ENCODE measurements around the gene ZNF638.
A peak's percentile ranks its signal among the peaks of the same experiment; 100 is the strongest.

ZNF638 gene

DNA sequence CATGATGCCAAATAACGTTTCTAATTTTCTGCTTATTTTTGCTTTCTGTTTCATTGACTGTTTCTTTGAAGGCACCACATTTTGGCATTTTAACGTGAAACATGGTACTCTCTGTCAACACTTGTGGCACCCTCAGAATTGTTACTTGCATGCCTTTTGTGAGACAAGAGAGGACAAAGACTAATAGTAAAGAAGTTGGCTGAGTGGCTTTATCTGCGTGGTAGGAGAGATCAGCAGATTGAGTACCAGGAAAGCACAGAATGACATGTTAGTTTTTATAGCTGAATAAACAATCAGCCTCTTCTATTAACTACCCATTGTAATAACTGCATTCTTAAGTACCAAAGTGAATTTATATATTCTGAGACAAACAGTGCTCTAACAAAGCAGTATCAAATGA, 8.6 kb downstream of the ZNF638 start:
- no peaks in the 10 kb centered on the region for H3F3A ChIP-seq (ENCODE audit: low read depth)
- no peak overlapping the region for H2AFZ ChIP-seq (ENCODE audit: low read length)
- no peak overlapping the region for H3K9ac ChIP-seq (ENCODE audit: low read depth, low read length, poor library complexity, severe bottlenecking)
- peak overlapping the region; percentile 80 for H3K4me2 ChIP-seq (ENCODE audit: low read depth, low read length, poor library complexity, severe bottlenecking)
- no peaks in the 10 kb centered on the region for H3K9me2 ChIP-seq (replicated peaks; ENCODE audit: low read depth, low read length)
- H3K9me3 ChIP-seq (ENCODE audit: insufficient read depth, low read depth, low read length), result no peaks in the 10 kb centered on the region
- peaks cover 51% of the 10 kb centered on the region for H3K4me1 ChIP-seq (ENCODE audit: insufficient read depth, low read length, poor library complexity, severe bottlenecking)
- H3K79me2 ChIP-seq (ENCODE audit: insufficient read depth, low read length), result peaks cover 90% of the 10 kb centered on the region
- no peaks in the 10 kb centered on the region for H3K27me3 ChIP-seq (ENCODE audit: insufficient read depth, low read length, poor library complexity, severe bottlenecking)
- TF ChIP-seq, protein P1, sequence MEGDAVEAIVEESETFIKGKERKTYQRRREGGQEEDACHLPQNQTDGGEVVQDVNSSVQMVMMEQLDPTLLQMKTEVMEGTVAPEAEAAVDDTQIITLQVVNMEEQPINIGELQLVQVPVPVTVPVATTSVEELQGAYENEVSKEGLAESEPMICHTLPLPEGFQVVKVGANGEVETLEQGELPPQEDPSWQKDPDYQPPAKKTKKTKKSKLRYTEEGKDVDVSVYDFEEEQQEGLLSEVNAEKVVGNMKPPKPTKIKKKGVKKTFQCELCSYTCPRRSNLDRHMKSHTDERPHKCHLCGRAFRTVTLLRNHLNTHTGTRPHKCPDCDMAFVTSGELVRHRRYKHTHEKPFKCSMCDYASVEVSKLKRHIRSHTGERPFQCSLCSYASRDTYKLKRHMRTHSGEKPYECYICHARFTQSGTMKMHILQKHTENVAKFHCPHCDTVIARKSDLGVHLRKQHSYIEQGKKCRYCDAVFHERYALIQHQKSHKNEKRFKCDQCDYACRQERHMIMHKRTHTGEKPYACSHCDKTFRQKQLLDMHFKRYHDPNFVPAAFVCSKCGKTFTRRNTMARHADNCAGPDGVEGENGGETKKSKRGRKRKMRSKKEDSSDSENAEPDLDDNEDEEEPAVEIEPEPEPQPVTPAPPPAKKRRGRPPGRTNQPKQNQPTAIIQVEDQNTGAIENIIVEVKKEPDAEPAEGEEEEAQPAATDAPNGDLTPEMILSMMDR (conservative IDR thresholded peaks at IDR 0.05; ENCODE audit: low read length), result no peak
- no peak for TF ChIP-seq EZH2phosphoT487 (IDR thresholded peaks at IDR 0.05; ENCODE audit: borderline replicate concordance)
- peak overlapping the region; percentile 13 for H3K4me3 ChIP-seq (ENCODE audit: low read length, poor library complexity, severe bottlenecking)
- H3K36me3 ChIP-seq (ENCODE audit: insufficient read depth, low read length), result no peaks in the 10 kb centered on the region
- peaks cover 93% of the 10 kb centered on the region for H4K20me1 ChIP-seq (ENCODE audit: insufficient read depth, low read length, poor library complexity, severe bottlenecking)

DNA sequence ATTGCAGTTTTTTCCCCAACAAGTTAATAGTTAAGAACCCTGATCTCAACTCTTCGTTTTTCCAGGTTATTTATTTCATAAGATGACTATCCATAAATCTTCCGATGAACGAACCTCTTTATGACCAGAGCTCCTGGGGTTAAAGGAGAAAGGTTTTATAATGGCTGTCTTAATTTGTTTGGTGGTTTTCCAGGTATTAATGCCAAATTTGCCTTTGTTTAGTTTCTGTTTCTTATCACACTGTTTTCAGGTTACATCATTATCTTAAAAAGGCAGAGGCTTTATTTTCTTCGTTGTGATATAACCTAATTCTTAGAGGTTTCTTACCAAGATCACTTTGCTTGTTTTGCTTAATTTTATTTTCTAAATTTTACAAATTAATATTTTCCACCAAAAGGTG, 10.1 kb downstream of the ZNF638 start:
- H3F3A ChIP-seq (ENCODE audit: low read depth), result no peaks in the 10 kb centered on the region
- H3K4me1 ChIP-seq (ENCODE audit: insufficient read depth, low read length, poor library complexity, severe bottlenecking), result peaks cover 38% of the 10 kb centered on the region
- no peak overlapping the region for H2AFZ ChIP-seq (ENCODE audit: low read length)
- no peaks in the 10 kb centered on the region for H3K9me2 ChIP-seq (replicated peaks; ENCODE audit: low read depth, low read length)
- H3K36me3 ChIP-seq (ENCODE audit: insufficient read depth, low read length), result no peaks in the 10 kb centered on the region
- H3K9me3 ChIP-seq (ENCODE audit: insufficient read depth, low read depth, low read length), result no peaks in the 10 kb centered on the region
- TF ChIP-seq, protein P1 (conservative IDR thresholded peaks at IDR 0.05; ENCODE audit: low read length), result no peak
- TF ChIP-seq EZH2phosphoT487 (IDR thresholded peaks at IDR 0.05; ENCODE audit: borderline replicate concordance), result no peak
- H3K4me3 ChIP-seq (ENCODE audit: low read length, poor library complexity, severe bottlenecking), result no peak overlapping the region
- peaks cover 94% of the 10 kb centered on the region for H4K20me1 ChIP-seq (ENCODE audit: insufficient read depth, low read length, poor library complexity, severe bottlenecking)
- no peaks in the 10 kb centered on the region for H3K27me3 ChIP-seq (ENCODE audit: insufficient read depth, low read length, poor library complexity, severe bottlenecking)
- H3K4me2 ChIP-seq (ENCODE audit: low read depth, low read length, poor library complexity, severe bottlenecking), result no peak overlapping the region
- H3K79me2 ChIP-seq (ENCODE audit: insufficient read depth, low read length), result peaks cover 90% of the 10 kb centered on the region
- H3K9ac ChIP-seq (ENCODE audit: low read depth, low read length, poor library complexity, severe bottlenecking), result no peak overlapping the region

DNA sequence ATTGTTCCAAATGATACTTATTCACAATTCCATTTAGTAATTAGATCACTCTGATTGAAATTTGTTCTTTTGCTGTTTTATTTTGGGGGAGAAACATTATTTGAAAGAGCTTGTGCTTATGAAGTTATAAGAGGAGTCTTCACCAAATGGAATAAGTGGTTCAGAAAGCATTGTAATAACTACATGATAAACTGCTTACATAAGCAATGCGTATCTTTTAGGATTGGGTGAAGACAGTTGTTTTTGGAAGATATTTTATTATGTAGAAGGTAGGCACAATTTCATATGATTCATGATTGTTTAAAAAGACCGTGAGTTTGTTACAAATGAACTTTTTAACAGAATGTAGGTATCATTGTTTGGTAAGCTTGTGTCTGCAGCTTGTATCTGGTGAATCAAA, 14.5 kb downstream of the ZNF638 start:
- H4K20me1 ChIP-seq (ENCODE audit: insufficient read depth, low read length, poor library complexity, severe bottlenecking), result peaks cover 93% of the 10 kb centered on the region
- peaks cover 26% of the 10 kb centered on the region; the same call in 1 of the 2 replicates for H3K36me3 ChIP-seq (ENCODE audit: insufficient read depth, low read length)
- no peak overlapping the region for H3K4me3 ChIP-seq (ENCODE audit: low read length, poor library complexity, severe bottlenecking)

More for the DNA sequence above, 14.5 kb downstream of the ZNF638 start:
- H3K4me2 ChIP-seq (ENCODE audit: low read depth, low read length, poor library complexity, severe bottlenecking), result no peak overlapping the region
- no peaks in the 10 kb centered on the region for H3K27me3 ChIP-seq (ENCODE audit: insufficient read depth, low read length, poor library complexity, severe bottlenecking)
- no peaks in the 10 kb centered on the region for H3F3A ChIP-seq (ENCODE audit: low read depth)
- H3K9me2 ChIP-seq (replicated peaks; ENCODE audit: low read depth, low read length), result no peaks in the 10 kb centered on the region
- TF ChIP-seq EZH2phosphoT487 (IDR thresholded peaks at IDR 0.05; ENCODE audit: borderline replicate concordance), result no peak
- TF ChIP-seq, protein P1 (conservative IDR thresholded peaks at IDR 0.05; ENCODE audit: low read length), result no peak
- H3K4me1 ChIP-seq (ENCODE audit: insufficient read depth, low read length, poor library complexity, severe bottlenecking), result peaks cover 3% of the 10 kb centered on the region
- H3K79me2 ChIP-seq (ENCODE audit: insufficient read depth, low read length), result peaks cover 82% of the 10 kb centered on the region
- no peaks in the 10 kb centered on the region for H3K9me3 ChIP-seq (ENCODE audit: insufficient read depth, low read depth, low read length)
- no peak overlapping the region for H3K9ac ChIP-seq (ENCODE audit: low read depth, low read length, poor library complexity, severe bottlenecking)
- no peak overlapping the region for H2AFZ ChIP-seq (ENCODE audit: low read length)

All from Loucy (cell line).